ENCODE results near the gene RPS6KA5. TPM values are rescaled to one million over a fixed set of nuclear protein-coding genes. Genes with fewer than 3 reads are reported as not detected.

RPS6KA5 gene
- total and polyA plus RNA-seq, 9 of the 15 experiments (the other 6 are each of a cell fraction or from before 2014, with no cell fraction given): 0.88 to 7.7 (median 4.7) TPM

GRCh38 chr14:91016800-91017410 lies 43.5 kb downstream of the RPS6KA5 start (continued):
- TF ChIP-seq TEAD4 (IDR thresholded peaks at IDR 0.05; ENCODE audit: low read length) (no peak), TEAD4 (CRISPR knock-in tag; IDR thresholded peaks at IDR 0.05; ENCODE audit: borderline replicate concordance) (no peak), ZKSCAN3 (CRISPR knock-in tag; IDR thresholded peaks at IDR 0.05) (no peak), RBM34 (IDR thresholded peaks at IDR 0.05; ENCODE audit: borderline replicate concordance, insufficient read depth, low read length) (no peak), ZZZ3 (IDR thresholded peaks at IDR 0.05) (no peak)

- no TSS peak for BruUV-seq (replicated peaks)
- WGBS (ENCODE audit: insufficient coverage, low coverage, missing lambda C conversion rate): 58% methylated on average over 1 of the region's 1 CpG
- DNase-seq (ENCODE audit: extremely low read depth in 1 of 4, low spot score in 3 of 4): no peak
- no peaks in the 10 kb centered on the region for H3K79me2 ChIP-seq (ENCODE audit: control insufficient read depth, insufficient read depth, low read length)
- no peaks in the 10 kb centered on the region for H3K9me1 ChIP-seq (ENCODE audit: control insufficient read depth, insufficient read depth, low read length)
- no peak overlapping the region for H3K9ac ChIP-seq (ENCODE audit: insufficient read depth in 1 of 2, low read depth in 2 of 2, low read length in 2 of 2)
- in situ Hi-C loops (cut with MboI): no loop called here
- CTCF ChIA-PET (ENCODE audit: low intra/inter-chr PET ratio): no interaction called here
- H3K36me3 ChIP-seq (ENCODE audit: control insufficient read depth, insufficient read depth, low read length): no peaks in the 10 kb centered on the region
- no peaks in the 10 kb centered on the region for H4K20me1 ChIP-seq (replicated peaks; ENCODE audit: control insufficient read depth, insufficient read depth, low read length)
- no peak overlapping the region for H3K27ac ChIP-seq (ENCODE audit: extremely low read depth, low read depth, low read length)
- no peaks in the 10 kb centered on the region for H3K27me3 ChIP-seq (ENCODE audit: control insufficient read depth in 2 of 2, insufficient read depth in 2 of 2, low read length in 2 of 2)
- intact Hi-C loops (cut with micrococcal nuclease): no loop called here
- no peaks in the 10 kb centered on the region; a peak in 1 of 5 replicates for H3K4me1 ChIP-seq (replicated peaks in 1 of 2; ENCODE audit: control insufficient read depth in 2 of 2, insufficient read depth in 2 of 2, low read length in 2 of 2)
- no peak for FAIRE-seq
- H3K4me2 ChIP-seq (ENCODE audit: insufficient read depth, low read length): no peak overlapping the region
- POLR2A ChIA-PET: interaction anchor here (1.0 kb wide), 1 partner anchor 16 kb away, joined by 3 read pairs; no protein-coding TSS in a partner anchor
- H2AFZ ChIP-seq (ENCODE audit: low read depth, low read length): no peak overlapping the region
- no peaks in the 10 kb centered on the region for H3K9me3 ChIP-seq (replicated peaks; ENCODE audit: control insufficient read depth, insufficient read depth, low read depth, low read length)
- ATAC-seq: no peak
- no peak overlapping the region for H3K4me3 ChIP-seq
- TF ChIP-seq ZNF398 (CRISPR knock-in tag; IDR thresholded peaks at IDR 0.05): no peak
- no peak for TF ChIP-seq SLC30A9 (CRISPR knock-in tag; IDR thresholded peaks at IDR 0.05)
- TF ChIP-seq NR4A1 (CRISPR knock-in tag; IDR thresholded peaks at IDR 0.05): no peak
- no peak for TF ChIP-seq NR4A1 (tag; IDR thresholded peaks at IDR 0.05)
- no peak for TF ChIP-seq POLR2A (conservative IDR thresholded peaks at IDR 0.05)
- no peak for TF ChIP-seq MEF2A (IDR thresholded peaks at IDR 0.05; ENCODE audit: control insufficient read depth, low read depth, low read length)
- no peak for TF ChIP-seq MLLT1 (IDR thresholded peaks at IDR 0.05)
- no peak for TF ChIP-seq SMARCB1 (IDR thresholded peaks at IDR 0.05; ENCODE audit: insufficient read length, low read depth)
- no peak for TF ChIP-seq ZNF77 (CRISPR knock-in tag; IDR thresholded peaks at IDR 0.05)
- no peak for TF ChIP-seq CEBPZ (IDR thresholded peaks at IDR 0.05; ENCODE audit: borderline replicate concordance, low read depth, low read length)
- no peak for TF ChIP-seq TCF15 (CRISPR knock-in tag; IDR thresholded peaks at IDR 0.05)
Observed at GRCh38 chr14:91015435-91015834, 45.0 kb downstream of the RPS6KA5 start.
